WTC11 (cell line): ENCODE measurements around the gene GNPDA1. TPM values are rescaled to one million over a fixed set of nuclear protein-coding genes. Genes with fewer than 3 reads are reported as not detected.

Experiments
- ATAC-seq: fragments of 200-7000 bp; cut with Tn5 transposase; 2 replicates; pipeline ENCODE4 v1.10.0; 2021; ENCODE audit warnings: mild to moderate bottlenecking, moderate library complexity
- CTCF ChIA-PET: fragments of 300-600 bp; sonication (Branson Sonifier 250); formaldehyde crosslinking; loops from one replicate; lab custom pipeline; 2021; ENCODE audit warnings: antibody characterized with exemption; lab: Charles Lee
- POLR2A ChIA-PET: fragments of 350-600 bp; sonication (Branson Sonifier 250); formaldehyde crosslinking; loops from one replicate; lab custom pipeline; 2021; ENCODE audit warnings: antibody characterized with exemption; lab: Charles Lee
- DNase-seq: peaks from one replicate; pipeline ENCODE4 v3.0.0; 2021; ENCODE audit warnings: low spot score
- H3K27ac Mint-ChIP-seq: 2 replicates; pipeline ENCODE4 v1.8.0; 2021; ENCODE audit warnings: mixed read lengths
- H3K27me3 Mint-ChIP-seq: 2 replicates; pipeline ENCODE4 v1.8.0; 2021; ENCODE audit warnings: low read depth, mild to moderate bottlenecking, moderate library complexity, mixed read lengths
- H3K36me3 Mint-ChIP-seq: 2 replicates; pipeline ENCODE4 v1.8.0; 2021; ENCODE audit warnings: mixed read lengths
- H3K4me1 Mint-ChIP-seq: 2 replicates; pipeline ENCODE4 v1.8.0; 2022; ENCODE audit warnings: mixed read lengths
- H3K4me3 Mint-ChIP-seq: 2 replicates; pipeline ENCODE4 v1.8.0; 2021; ENCODE audit warnings: mild to moderate bottlenecking, moderate library complexity, mixed read lengths
- H3K9me3 Mint-ChIP-seq: 2 replicates; pipeline ENCODE4 v1.8.0; 2021; ENCODE audit warnings: mixed read lengths
- CBFB ChIP-seq: sonication (generic); formaldehyde crosslinking; IDR thresholded peaks from 2 replicates; pipeline ENCODE4 v1.8.1; 2022; ENCODE audit warnings: mild to moderate bottlenecking, low read depth, missing genetic modification reagents
- ESRRA ChIP-seq: sonication (generic); formaldehyde crosslinking; IDR thresholded peaks from 2 replicates; pipeline ENCODE4 v1.8.1; 2022; ENCODE audit warnings: mild to moderate bottlenecking, missing genetic modification reagents, borderline replicate concordance
- GABPB1 ChIP-seq: sonication (generic); formaldehyde crosslinking; IDR thresholded peaks from 2 replicates; pipeline ENCODE4 v1.8.1; 2023; ENCODE audit warnings: mild to moderate bottlenecking, missing genetic modification reagents
- GTF2I ChIP-seq: fragments of 250-450 bp; sonication (Bioruptor Pico); conservative IDR thresholded peaks from 2 replicates; pipeline ENCODE4 v1.4.0; 2021; ENCODE audit warnings: mild to moderate bottlenecking
- PRRX2 ChIP-seq: fragments of 250-450 bp; sonication (Bioruptor Pico); IDR thresholded peaks from 2 replicates; pipeline ENCODE4 v1.8.0; 2021; ENCODE audit warnings: mild to moderate bottlenecking
- RELA ChIP-seq: sonication (generic); formaldehyde crosslinking; IDR thresholded peaks from 2 replicates; pipeline ENCODE4 v1.8.1; 2022; ENCODE audit warnings: missing genetic modification reagents, mild to moderate bottlenecking, borderline replicate concordance
- RORB ChIP-seq: fragments of 250-450 bp; sonication (Bioruptor Pico); IDR thresholded peaks from 2 replicates; pipeline ENCODE4 v1.9.0; 2021; ENCODE audit warnings: mild to moderate bottlenecking
- SMAD4 ChIP-seq: sonication (generic); formaldehyde crosslinking; IDR thresholded peaks from 2 replicates; pipeline ENCODE4 v1.8.0; 2022; ENCODE audit warnings: mild to moderate bottlenecking, missing genetic modification reagents
- TCF7 ChIP-seq: sonication (generic); formaldehyde crosslinking; IDR thresholded peaks from 2 replicates; pipeline ENCODE4 v1.8.0; 2022; ENCODE audit warnings: mild to moderate bottlenecking, low read depth, missing genetic modification reagents, moderate library complexity
- ZNF396 ChIP-seq: fragments of 250-450 bp; sonication (Bioruptor Pico); IDR thresholded peaks from 2 replicates; pipeline ENCODE4 v1.8.0; 2021; ENCODE audit warnings: mild to moderate bottlenecking, moderate library complexity, borderline replicate concordance
- ZSCAN18 ChIP-seq: fragments of 250-450 bp; sonication (Bioruptor Pico); IDR thresholded peaks from 2 replicates; pipeline ENCODE4 v2.1.2; 2022; ENCODE audit warnings: mild to moderate bottlenecking, moderate library complexity
- total RNA-seq: library from RNA; stranded (reverse); gene quantifications from 3 replicates; pipeline ENCODE4 v1.2.3, GENCODE V29; 2021
- TF ChIP-seq, protein P1 (sequence below): fragments of 250-450 bp; sonication (Bioruptor Pico); IDR thresholded peaks from 2 replicates; pipeline ENCODE4 v1.8.0; 2021; ENCODE audit warnings: mild to moderate bottlenecking
- TF ChIP-seq, protein P2 (sequence below): sonication (generic); formaldehyde crosslinking; IDR thresholded peaks from 2 replicates; pipeline ENCODE4 v1.8.1; 2023; ENCODE audit warnings: mild to moderate bottlenecking, missing genetic modification reagents, borderline replicate concordance

Gene GNPDA1
- total RNA-seq, 1 experiment from 2014 or later: 54.8 TPM

- no peak for TF ChIP-seq ZSCAN18 (CRISPR knock-in tag)
- no peak for TF ChIP-seq GABPB1 (CRISPR knock-in tag)
Observed at GRCh38 chr5:141978389-141978788, 34.4 kb downstream of the GNPDA1 start (continued).

GRCh38 chr5:141976176-141976575, 36.7 kb downstream of the GNPDA1 start:
- CTCF ChIA-PET: interaction anchor here (0.6 to 2.1 kb wide), 5 partner anchors 15 to 679 kb away, joined by 3 to 13 read pairs (median 4); no protein-coding TSS in a partner anchor
- peaks cover 54% of the 10 kb centered on the region for H3K36me3 Mint-ChIP-seq
- no peak for TF ChIP-seq TCF7 (CRISPR knock-in tag)
- no peak for TF ChIP-seq CBFB
- no peak for TF ChIP-seq GTF2I
- no peak for TF ChIP-seq PRRX2 (CRISPR knock-in tag)
- no peak for TF ChIP-seq RORB (CRISPR knock-in tag)
- TF ChIP-seq, protein P1, sequence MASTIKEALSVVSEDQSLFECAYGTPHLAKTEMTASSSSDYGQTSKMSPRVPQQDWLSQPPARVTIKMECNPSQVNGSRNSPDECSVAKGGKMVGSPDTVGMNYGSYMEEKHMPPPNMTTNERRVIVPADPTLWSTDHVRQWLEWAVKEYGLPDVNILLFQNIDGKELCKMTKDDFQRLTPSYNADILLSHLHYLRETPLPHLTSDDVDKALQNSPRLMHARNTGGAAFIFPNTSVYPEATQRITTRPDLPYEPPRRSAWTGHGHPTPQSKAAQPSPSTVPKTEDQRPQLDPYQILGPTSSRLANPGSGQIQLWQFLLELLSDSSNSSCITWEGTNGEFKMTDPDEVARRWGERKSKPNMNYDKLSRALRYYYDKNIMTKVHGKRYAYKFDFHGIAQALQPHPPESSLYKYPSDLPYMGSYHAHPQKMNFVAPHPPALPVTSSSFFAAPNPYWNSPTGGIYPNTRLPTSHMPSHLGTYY (CRISPR knock-in tag): no peak
- no peak for TF ChIP-seq SMAD4
- no peak for TF ChIP-seq ESRRA (CRISPR knock-in tag)
- TF ChIP-seq, protein P2, sequence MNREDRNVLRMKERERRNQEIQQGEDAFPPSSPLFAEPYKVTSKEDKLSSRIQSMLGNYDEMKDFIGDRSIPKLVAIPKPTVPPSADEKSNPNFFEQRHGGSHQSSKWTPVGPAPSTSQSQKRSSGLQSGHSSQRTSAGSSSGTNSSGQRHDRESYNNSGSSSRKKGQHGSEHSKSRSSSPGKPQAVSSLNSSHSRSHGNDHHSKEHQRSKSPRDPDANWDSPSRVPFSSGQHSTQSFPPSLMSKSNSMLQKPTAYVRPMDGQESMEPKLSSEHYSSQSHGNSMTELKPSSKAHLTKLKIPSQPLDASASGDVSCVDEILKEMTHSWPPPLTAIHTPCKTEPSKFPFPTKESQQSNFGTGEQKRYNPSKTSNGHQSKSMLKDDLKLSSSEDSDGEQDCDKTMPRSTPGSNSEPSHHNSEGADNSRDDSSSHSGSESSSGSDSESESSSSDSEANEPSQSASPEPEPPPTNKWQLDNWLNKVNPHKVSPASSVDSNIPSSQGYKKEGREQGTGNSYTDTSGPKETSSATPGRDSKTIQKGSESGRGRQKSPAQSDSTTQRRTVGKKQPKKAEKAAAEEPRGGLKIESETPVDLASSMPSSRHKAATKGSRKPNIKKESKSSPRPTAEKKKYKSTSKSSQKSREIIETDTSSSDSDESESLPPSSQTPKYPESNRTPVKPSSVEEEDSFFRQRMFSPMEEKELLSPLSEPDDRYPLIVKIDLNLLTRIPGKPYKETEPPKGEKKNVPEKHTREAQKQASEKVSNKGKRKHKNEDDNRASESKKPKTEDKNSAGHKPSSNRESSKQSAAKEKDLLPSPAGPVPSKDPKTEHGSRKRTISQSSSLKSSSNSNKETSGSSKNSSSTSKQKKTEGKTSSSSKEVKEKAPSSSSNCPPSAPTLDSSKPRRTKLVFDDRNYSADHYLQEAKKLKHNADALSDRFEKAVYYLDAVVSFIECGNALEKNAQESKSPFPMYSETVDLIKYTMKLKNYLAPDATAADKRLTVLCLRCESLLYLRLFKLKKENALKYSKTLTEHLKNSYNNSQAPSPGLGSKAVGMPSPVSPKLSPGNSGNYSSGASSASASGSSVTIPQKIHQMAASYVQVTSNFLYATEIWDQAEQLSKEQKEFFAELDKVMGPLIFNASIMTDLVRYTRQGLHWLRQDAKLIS (CRISPR knock-in tag): no peak
- TF ChIP-seq, all 79 proteins: peak for 0
- POLR2A ChIA-PET: no interaction called here
- Mint-ChIP-seq H3K27ac (no peak overlapping the region), H3K9me3 (no peaks in the 10 kb centered on the region), H3K4me3 (no peak overlapping the region), H3K4me1 (no peaks in the 10 kb centered on the region; the same call in 1 of the 2 replicates), H3K27me3 (no peaks in the 10 kb centered on the region)
- ATAC-seq: no peak
- DNase-seq: no peak

DNA sequence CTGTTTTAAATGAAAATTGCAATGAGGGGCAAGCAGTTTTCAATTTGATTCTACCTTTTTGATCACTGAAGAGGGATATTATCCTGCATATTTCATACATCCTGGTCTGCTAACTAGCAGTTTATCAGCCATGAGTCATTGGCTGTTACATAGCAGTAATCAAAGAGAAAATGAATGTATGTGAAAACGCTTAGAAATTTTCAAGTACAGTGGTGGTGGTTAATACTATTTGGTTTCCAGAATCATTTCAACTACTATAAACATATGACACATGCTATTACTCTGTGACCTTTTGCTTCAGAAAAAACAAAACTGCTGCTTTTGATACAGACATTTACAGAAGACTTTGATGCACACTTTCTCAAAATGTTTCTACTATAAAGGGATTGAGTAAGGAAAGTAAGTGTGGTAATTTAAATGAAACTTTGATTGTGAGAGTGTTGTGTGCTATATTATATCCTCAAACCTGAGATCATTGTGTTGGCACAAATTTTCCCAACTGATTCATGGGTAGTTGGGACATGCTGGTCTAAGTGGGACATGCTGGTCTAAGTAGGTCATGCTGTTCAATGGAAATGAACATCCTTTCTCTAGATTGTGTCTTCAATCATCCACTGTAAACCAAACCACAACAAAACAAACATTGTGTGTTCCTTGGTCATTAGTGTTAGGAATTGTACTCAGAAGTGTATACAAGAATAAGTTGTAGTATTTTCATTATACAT, 38.8 kb downstream of the GNPDA1 start:
- Mint-ChIP-seq H3K9me3 (no peaks in the 10 kb centered on the region), H3K4me3 (no peak overlapping the region), H3K4me1 (peaks cover 15% of the 10 kb centered on the region)
- CTCF ChIA-PET: no interaction called here
- no peak for ATAC-seq
- no peak for DNase-seq
- POLR2A ChIA-PET: no interaction called here
- no peak for TF ChIP-seq ZNF396 (CRISPR knock-in tag)
- no peak for TF ChIP-seq RELA (CRISPR knock-in tag)
- TF ChIP-seq, all 79 proteins: peak for 0
- Mint-ChIP-seq H3K36me3 (peaks cover 42% of the 10 kb centered on the region), H3K27ac (no peak overlapping the region), H3K27me3 (no peaks in the 10 kb centered on the region)
